Tibial artery (tissue), 4 donors: Measurements from ENCODE around the gene FUBP3.

Experiments
- DNase-seq, 2 donors: peaks; one replicate each; pipeline ENCODE4 v3.0.0-alpha.2; 2019
- H3K27ac ChIP-seq, 2 donors: fragments of 200-600 bp; sonication (generic) in 1 of 2; 1 replicate in 1 of 2; 2 replicates in 1 of 2; pipeline ENCODE4 v1.5.1; 2018 to 2019; ENCODE audit warnings: mild to moderate bottlenecking in 1 of 2
- H3K27me3 ChIP-seq, 2 donors: fragments of 200-600 bp; sonication (generic) in 1 of 2; one replicate each; pipeline versions ENCODE4 v1.5.1 to v1.6.0; 2016 to 2019
- H3K36me3 ChIP-seq, 3 donors: fragments of 200-600 bp; sonication (generic) in 2 of 3; one replicate each; pipeline ENCODE4 v1.5.1; 2016 to 2019; ENCODE audit warnings: mild to moderate bottlenecking in 2 of 3
- H3K4me1 ChIP-seq, 4 donors: fragments of 200-600 bp; sonication (generic) in 2 of 4; 1 replicate in 3 of 4; 2 replicates in 1 of 4; pipeline ENCODE4 v1.5.1; 2016 to 2019
- H3K4me3 ChIP-seq, 2 donors: fragments of 200-600 bp; sonication (generic) in 1 of 2; 1 replicate in 1 of 2; 2 replicates in 1 of 2; pipeline ENCODE4 v1.5.1; 2018 to 2019; ENCODE audit warnings: mild to moderate bottlenecking in 2 of 2
- H3K9me3 ChIP-seq, 3 donors: fragments of 200-600 bp; sonication (generic) in 1 of 3; one replicate each; pipeline ENCODE4 v1.5.1; 2016 to 2019
- intact Hi-C: fragments of 100-400 bp; cut with DNase I; formaldehyde crosslinking; loops from one replicate; pipeline ENCODE4 v1.15.0; 2023; ENCODE audit warnings: low total_unique reads
- TF ChIP-seq, protein P1 (sequence below), 2 experiments: fragments of 200-600 bp in 1 of 2; fragments of 450-650 bp in 1 of 2; IDR thresholded peaks; one replicate each; pipeline ENCODE4 v1.5.1; 2017 to 2019; ENCODE audit warnings: antibody characterized with exemption in 2 of 2, mild to moderate bottlenecking in 1 of 2, moderate library complexity in 1 of 2

Gene FUBP3

GRCh38 chr9:130668659-130669058, 89.3 kb downstream of the FUBP3 start:
- peaks cover 9 to 51% of the 10 kb centered on the region in 2 donors for H3K27me3 ChIP-seq
- no peak overlapping the region for H3K4me3 ChIP-seq
- H3K27ac ChIP-seq, result no peak overlapping the region
- TF ChIP-seq, protein P1, sequence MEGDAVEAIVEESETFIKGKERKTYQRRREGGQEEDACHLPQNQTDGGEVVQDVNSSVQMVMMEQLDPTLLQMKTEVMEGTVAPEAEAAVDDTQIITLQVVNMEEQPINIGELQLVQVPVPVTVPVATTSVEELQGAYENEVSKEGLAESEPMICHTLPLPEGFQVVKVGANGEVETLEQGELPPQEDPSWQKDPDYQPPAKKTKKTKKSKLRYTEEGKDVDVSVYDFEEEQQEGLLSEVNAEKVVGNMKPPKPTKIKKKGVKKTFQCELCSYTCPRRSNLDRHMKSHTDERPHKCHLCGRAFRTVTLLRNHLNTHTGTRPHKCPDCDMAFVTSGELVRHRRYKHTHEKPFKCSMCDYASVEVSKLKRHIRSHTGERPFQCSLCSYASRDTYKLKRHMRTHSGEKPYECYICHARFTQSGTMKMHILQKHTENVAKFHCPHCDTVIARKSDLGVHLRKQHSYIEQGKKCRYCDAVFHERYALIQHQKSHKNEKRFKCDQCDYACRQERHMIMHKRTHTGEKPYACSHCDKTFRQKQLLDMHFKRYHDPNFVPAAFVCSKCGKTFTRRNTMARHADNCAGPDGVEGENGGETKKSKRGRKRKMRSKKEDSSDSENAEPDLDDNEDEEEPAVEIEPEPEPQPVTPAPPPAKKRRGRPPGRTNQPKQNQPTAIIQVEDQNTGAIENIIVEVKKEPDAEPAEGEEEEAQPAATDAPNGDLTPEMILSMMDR (IDR thresholded peaks at IDR 0.05), result no peak
- H3K36me3 ChIP-seq, result no peaks in the 10 kb centered on the region
- no peak for DNase-seq
- peaks cover 0 to 31% (median 30%) of the 10 kb centered on the region in 4 donors for H3K4me1 ChIP-seq
- intact Hi-C loops, result no loop called here
- no peaks in the 10 kb centered on the region for H3K9me3 ChIP-seq

- intact Hi-C loops, result no loop called here
- Histone ChIP-seq H3K27me3 (peaks cover 4 to 38% of the 10 kb centered on the region in 2 donors), H3K9me3 (no peaks in the 10 kb centered on the region), H3K36me3 (no peaks in the 10 kb centered on the region), H3K4me1 (peaks cover 0 to 18% (median 17%) of the 10 kb centered on the region in 4 donors), H3K27ac (no peak overlapping the region), H3K4me3 (no peak overlapping the region)
- TF ChIP-seq, protein P1 (IDR thresholded peaks at IDR 0.05), result no peak
- DNase-seq, result no peak
Measured at GRCh38 chr9:130669965-130670364, 90.6 kb downstream of the FUBP3 start.

GRCh38 chr9:130670644-130671043, 91.3 kb downstream of the FUBP3 start:
- Histone ChIP-seq H3K4me1 (peaks cover 0 to 11% (median 10%) of the 10 kb centered on the region in 4 donors), H3K4me3 (no peak overlapping the region), H3K27ac (no peak overlapping the region), H3K9me3 (no peaks in the 10 kb centered on the region), H3K27me3 (peaks cover 4 to 31% of the 10 kb centered on the region in 2 donors), H3K36me3 (no peaks in the 10 kb centered on the region)
- TF ChIP-seq, protein P1 (IDR thresholded peaks at IDR 0.05), result no peak
- intact Hi-C loops, result no loop called here
- DNase-seq, result no peak

DNA sequence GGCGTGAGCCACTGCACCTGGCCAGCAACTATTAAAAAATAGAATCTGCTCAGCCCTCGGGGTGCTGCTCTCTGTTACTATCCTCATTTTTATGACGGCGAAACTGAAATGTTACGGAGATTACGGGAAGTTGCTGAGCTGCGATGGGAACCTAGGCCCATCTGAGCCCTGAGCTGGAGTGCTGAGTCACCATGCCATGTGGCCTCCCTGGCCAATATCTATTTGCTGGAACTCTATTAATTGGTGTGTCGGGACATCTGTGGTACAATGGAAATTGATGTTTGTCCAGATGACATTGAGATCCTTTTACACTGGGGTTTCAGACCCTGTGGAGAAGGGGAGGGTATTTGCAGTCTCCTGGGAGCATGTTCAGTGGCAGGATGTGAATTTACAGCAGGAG, 93.1 kb downstream of the FUBP3 start:
- Histone ChIP-seq H3K4me1 (no peaks in the 10 kb centered on the region), H3K4me3 (no peak overlapping the region), H3K27ac (no peak overlapping the region), H3K9me3 (no peaks in the 10 kb centered on the region), H3K36me3 (no peaks in the 10 kb centered on the region), H3K27me3 (peaks cover 0 to 15% of the 10 kb centered on the region in 2 donors)
- DNase-seq, result no peak
- intact Hi-C loops, result no loop called here
- TF ChIP-seq, protein P1 (IDR thresholded peaks at IDR 0.05), result no peak

DNA sequence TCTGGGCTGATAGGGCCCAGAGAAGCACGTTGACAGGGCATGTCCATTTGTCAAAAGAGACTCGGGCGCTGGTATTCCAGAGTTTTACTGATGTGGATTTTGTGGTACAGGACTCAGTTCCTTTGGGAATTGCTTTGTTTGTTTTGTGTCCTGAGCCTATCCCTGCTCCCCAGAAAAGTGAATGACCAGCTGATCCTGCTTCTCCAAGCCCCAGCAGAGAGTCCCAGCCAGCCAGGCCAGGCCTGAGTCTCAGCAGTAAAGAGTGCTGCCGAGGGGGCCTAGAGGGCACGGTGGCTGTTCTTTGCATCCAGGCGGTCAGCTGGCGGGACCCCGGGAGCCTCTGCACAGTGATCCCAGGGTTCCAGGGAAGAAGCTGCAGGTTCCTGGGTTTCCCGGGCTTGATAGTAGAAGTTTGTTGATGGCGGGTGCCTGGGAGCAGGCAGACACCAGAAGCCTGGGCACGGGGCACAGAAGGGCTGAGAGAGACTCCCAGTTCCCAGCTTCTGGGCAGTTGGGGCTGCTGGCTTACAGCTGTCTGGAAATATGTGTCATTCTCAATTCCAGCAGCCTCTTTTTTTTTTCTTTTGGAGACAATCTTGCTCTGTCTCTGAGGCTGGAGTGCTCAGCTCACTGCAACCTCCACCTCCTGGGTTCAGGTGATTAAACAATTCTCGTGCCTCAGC, 93.7 kb downstream of the FUBP3 start:
- Histone ChIP-seq H3K4me1 (no peaks in the 10 kb centered on the region), H3K36me3 (no peaks in the 10 kb centered on the region), H3K9me3 (no peaks in the 10 kb centered on the region), H3K27me3 (peaks cover 0 to 13% of the 10 kb centered on the region in 2 donors), H3K4me3 (no peak overlapping the region), H3K27ac (no peak overlapping the region)
- intact Hi-C loops, result no loop called here
- no peak for DNase-seq
- TF ChIP-seq, protein P1 (IDR thresholded peaks at IDR 0.05), result no peak
